GM10266 (cell line): ENCODE measurements around the gene DNAJB1.

Experiments used
- DNase-seq: peaks from one replicate; pipeline ENCODE4 v3.0.0; 2012; ENCODE audit errors: extremely low spot score
- TF ChIP-seq, protein P1 (sequence below): IDR thresholded peaks from 2 replicates; pipeline ENCODE4 v1.5.1; 2012; ENCODE audit warnings: mild to moderate bottlenecking, low read depth; ENCODE audit not compliant: control insufficient read depth, insufficient read depth; ENCODE audit errors: missing control alignments

The DNAJB1 gene

DNA sequence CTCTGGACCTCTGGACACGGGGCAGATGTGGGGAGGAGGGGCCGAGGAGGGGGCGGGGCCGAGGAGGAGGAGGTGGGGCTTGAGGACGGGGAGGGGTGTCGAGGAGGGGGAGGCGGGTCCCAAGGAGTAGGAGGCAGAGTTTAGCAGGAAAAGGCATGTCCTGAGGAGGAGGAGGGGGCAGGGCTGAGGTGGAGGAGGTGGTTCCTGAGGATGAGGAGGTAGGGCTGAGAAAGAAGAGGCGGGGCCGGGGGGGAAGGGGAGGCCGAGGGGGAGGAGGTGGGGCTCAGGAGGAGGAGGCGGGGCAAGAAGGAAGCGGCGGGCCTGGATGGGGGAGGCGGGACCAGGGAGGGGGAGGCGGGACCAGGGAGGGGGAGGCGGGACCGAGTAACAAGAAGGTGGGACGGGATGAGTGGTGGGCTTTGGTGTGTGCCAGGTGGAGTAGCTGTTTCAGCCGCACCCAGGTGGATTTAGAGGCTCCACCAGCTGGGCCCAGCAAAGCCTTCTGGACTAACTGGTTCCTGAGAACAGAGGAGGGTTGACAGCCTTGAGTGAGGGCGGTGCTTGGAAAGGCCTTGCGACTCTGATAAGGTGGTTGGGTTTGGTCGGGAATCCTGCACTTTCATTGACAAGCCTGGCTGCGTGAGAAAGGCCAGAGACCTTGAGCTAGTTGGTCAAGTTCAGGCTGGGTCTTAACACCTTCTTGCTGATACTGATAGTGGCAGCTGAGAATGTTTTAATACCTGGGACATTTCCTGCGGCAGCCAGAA is 18.9 kb upstream of the DNAJB1 start:
- DNase-seq: peak; percentile 51

GRCh38 chr19:14533450-14533849 is 15.3 kb upstream of the DNAJB1 start:
- TF ChIP-seq, protein P1, sequence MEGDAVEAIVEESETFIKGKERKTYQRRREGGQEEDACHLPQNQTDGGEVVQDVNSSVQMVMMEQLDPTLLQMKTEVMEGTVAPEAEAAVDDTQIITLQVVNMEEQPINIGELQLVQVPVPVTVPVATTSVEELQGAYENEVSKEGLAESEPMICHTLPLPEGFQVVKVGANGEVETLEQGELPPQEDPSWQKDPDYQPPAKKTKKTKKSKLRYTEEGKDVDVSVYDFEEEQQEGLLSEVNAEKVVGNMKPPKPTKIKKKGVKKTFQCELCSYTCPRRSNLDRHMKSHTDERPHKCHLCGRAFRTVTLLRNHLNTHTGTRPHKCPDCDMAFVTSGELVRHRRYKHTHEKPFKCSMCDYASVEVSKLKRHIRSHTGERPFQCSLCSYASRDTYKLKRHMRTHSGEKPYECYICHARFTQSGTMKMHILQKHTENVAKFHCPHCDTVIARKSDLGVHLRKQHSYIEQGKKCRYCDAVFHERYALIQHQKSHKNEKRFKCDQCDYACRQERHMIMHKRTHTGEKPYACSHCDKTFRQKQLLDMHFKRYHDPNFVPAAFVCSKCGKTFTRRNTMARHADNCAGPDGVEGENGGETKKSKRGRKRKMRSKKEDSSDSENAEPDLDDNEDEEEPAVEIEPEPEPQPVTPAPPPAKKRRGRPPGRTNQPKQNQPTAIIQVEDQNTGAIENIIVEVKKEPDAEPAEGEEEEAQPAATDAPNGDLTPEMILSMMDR: no peak
- no peak for DNase-seq

More for the DNA sequence above, 18.9 kb upstream of the DNAJB1 start:
- TF ChIP-seq, protein P1: no peak

DNA sequence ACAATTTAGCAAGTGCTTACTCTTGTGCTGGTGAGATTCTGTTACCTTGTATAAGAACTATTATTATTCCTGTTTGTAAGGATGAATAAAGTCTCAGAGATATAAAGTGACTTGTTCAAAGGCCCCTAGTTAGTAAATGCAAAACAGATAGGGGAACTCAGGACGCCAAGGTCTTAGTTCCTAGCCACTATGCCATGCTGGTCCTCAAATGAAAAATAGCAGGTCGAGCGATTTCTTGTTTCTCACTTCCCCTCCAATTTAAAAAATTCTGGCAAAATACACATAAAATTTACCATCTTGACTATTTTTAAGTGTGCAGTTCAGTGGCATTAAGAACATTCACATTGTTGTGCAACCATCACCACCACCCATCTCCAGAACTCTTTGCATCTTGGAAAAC is 12.3 kb upstream of the DNAJB1 start:
- no peak for DNase-seq
- TF ChIP-seq, protein P1: no peak

GRCh38 chr19:14530005-14530348 is 11.8 kb upstream of the DNAJB1 start:
- TF ChIP-seq, protein P1: no peak
- DNase-seq: no peak

- TF ChIP-seq, protein P1: no peak
- DNase-seq: peak; percentile 97
Measured at GRCh38 chr19:14529254-14530004, 11.2 kb upstream of the DNAJB1 start, which contains the start of gene TECR. Gene TECR (plus strand): TSS chr19:14529594. CDS start chr19:14529697, 103 bp downstream.

GRCh38 chr19:14528419-14529253 is 10.4 kb upstream of the DNAJB1 start:
- TF ChIP-seq, protein P1: no peak
- no peak for DNase-seq
